Breast epithelium (tissue), 4 donors: ENCODE results near the gene VGLL4. TPM values are rescaled to one million over a fixed set of nuclear protein-coding genes. Genes with fewer than 3 reads are reported as not detected.

Experiments
- DNase-seq, 2 donors: peaks; one replicate each; pipeline ENCODE4 v3.0.0-alpha.2; 2019; ENCODE audit warnings: low spot score in 2 of 2
- H3K27ac ChIP-seq, 2 donors: fragments of 200-600 bp; sonication (generic) in 1 of 2; one replicate each; pipeline ENCODE4 v1.5.1; 2016 to 2019; ENCODE audit warnings: mild to moderate bottlenecking in 1 of 2
- H3K27me3 ChIP-seq, 2 donors: fragments of 200-600 bp; sonication (generic) in 1 of 2; one replicate each; pipeline versions ENCODE4 v1.5.1 to v1.6.0; 2017 to 2019; ENCODE audit warnings: control low read depth in 1 of 2, mild to moderate bottlenecking in 1 of 2
- H3K36me3 ChIP-seq: fragments of 200-600 bp; one replicate; pipeline ENCODE4 v1.5.1; 2019
- H3K4me1 ChIP-seq, 2 donors: fragments of 200-600 bp; sonication (generic); one replicate each; pipeline ENCODE4 v1.5.1; 2016 to 2019; ENCODE audit warnings: control low read depth in 1 of 2
- H3K4me3 ChIP-seq, 3 donors: fragments of 200-600 bp; sonication (generic); 1 replicate in 2 of 3; 2 replicates in 1 of 3; pipeline ENCODE4 v1.5.1; 2016 to 2019; ENCODE audit warnings: mild to moderate bottlenecking in 3 of 3, moderate library complexity in 2 of 3
- H3K9me3 ChIP-seq, 2 donors: fragments of 200-600 bp; sonication (generic) in 1 of 2; one replicate each; pipeline ENCODE4 v1.5.1; 2016 to 2019; ENCODE audit warnings: control low read depth in 1 of 2
- CTCF ChIP-seq, 3 donors: fragments of 450-650 bp; IDR thresholded peaks; one replicate each; pipeline ENCODE4 v1.5.1; 2016 to 2017; ENCODE audit warnings: antibody characterized with exemption in 3 of 3, mild to moderate bottlenecking in 3 of 3, moderate library complexity in 3 of 3
- POLR2A ChIP-seq: fragments of 450-650 bp; IDR thresholded peaks from one replicate; pipeline ENCODE4 v1.6.1; 2016; ENCODE audit warnings: antibody characterized with exemption, mild to moderate bottlenecking, moderate library complexity
- POLR2AphosphoS5 ChIP-seq, 3 donors: sonication (generic); formaldehyde crosslinking; IDR thresholded peaks; one replicate each; pipeline ENCODE4 v1.6.1; 2017; ENCODE audit warnings: antibody characterized with exemption in 3 of 3
- intact Hi-C: fragments of 100-400 bp; cut with DNase I; formaldehyde crosslinking; loops from one replicate; pipeline ENCODE4 v1.15.1; 2023; ENCODE audit warnings: low total_unique reads
- total RNA-seq, 3 donors: library from RNA; depleted of rRNA; stranded (reverse); fragments of >200 nt; gene quantifications; one replicate each; pipeline ENCODE4 v1.1.0, GENCODE V29; 2016

VGLL4 gene
- total RNA-seq, 3 donors from 2014 or later, result 48.0 to 90.0 (median 68.5) TPM

GRCh38 chr3:11635680-11636393 is 7.9 kb downstream of the VGLL4 start:
- Histone ChIP-seq H3K4me1 (peaks cover 20 to 23% of the 10 kb centered on the region in 2 donors), H3K27me3 (no peaks in the 10 kb centered on the region), H3K27ac (peak overlapping the region; percentile 92 to 98), H3K4me3 (no peak overlapping the region), H3K9me3 (no peaks in the 10 kb centered on the region), H3K36me3 (no peaks in the 10 kb centered on the region)
- no peak for TF ChIP-seq CTCF (IDR thresholded peaks at IDR 0.05)
- TF ChIP-seq POLR2AphosphoS5 (IDR thresholded peaks at IDR 0.05), result no peak
- no peak for TF ChIP-seq POLR2A
- intact Hi-C loops, result no loop called here
- DNase-seq, result no peak

DNA sequence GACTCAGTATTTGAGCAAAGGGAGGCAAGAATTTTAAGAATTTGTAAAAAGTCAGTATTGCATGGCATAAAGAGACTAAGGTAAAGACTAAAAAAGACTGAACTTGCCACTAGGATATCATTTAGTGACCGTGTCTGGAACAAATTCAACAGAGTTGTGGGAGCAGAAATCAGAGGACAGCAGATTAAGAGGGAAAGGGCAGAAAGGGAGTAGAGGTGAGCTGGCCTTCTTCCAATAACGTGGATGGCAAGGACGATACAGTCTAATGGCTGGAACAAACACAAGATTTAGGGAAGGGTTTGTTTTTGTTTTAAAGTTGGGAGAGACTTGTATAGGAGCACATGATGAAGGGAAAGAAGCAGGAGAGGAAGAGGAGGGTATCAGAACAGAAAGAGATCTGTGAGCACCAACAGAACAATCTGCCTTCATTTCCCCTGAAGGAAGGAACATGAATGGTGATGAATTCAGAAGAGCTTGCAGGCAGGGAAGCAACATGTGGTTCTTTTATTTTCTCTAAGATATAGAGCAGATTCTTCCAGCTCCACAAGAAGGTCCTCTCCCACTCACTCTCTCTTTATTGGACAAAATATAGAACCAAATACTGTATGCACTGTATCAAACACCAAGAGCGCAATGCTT is 8.6 kb downstream of the VGLL4 start:
- no peak for DNase-seq
- intact Hi-C loops, result no loop called here
- peaks cover 20 to 23% of the 10 kb centered on the region in 2 donors for H3K4me1 ChIP-seq

GRCh38 chr3:11634081-11634635 is 9.6 kb downstream of the VGLL4 start:
- Histone ChIP-seq H3K4me1 (peaks cover 19 to 20% of the 10 kb centered on the region in 2 donors), H3K4me3 (peak overlapping the region in 1 of 3 donors; percentile 7), H3K9me3 (no peaks in the 10 kb centered on the region), H3K27me3 (no peaks in the 10 kb centered on the region), H3K27ac (peak overlapping the region; percentile 92 to 98), H3K36me3 (no peaks in the 10 kb centered on the region)
- TF ChIP-seq POLR2A, result no peak
- no peak for DNase-seq
- intact Hi-C loops, result no loop called here

More for the DNA sequence above, 8.6 kb downstream of the VGLL4 start:
- Histone ChIP-seq H3K9me3 (no peaks in the 10 kb centered on the region), H3K4me3 (peak overlapping the region in 1 of 3 donors; percentile 19), H3K36me3 (no peaks in the 10 kb centered on the region), H3K27me3 (no peaks in the 10 kb centered on the region), H3K27ac (peak overlapping the region; percentile 92 to 98)
- TF ChIP-seq CTCF (IDR thresholded peaks at IDR 0.05), result no peak
- TF ChIP-seq POLR2AphosphoS5 (IDR thresholded peaks at IDR 0.05), result no peak
- no peak for TF ChIP-seq POLR2A

- Histone ChIP-seq H3K36me3 (no peaks in the 10 kb centered on the region), H3K4me3 (no peak overlapping the region), H3K9me3 (no peaks in the 10 kb centered on the region), H3K27me3 (no peaks in the 10 kb centered on the region), H3K27ac (peak overlapping the region; percentile 92 to 98), H3K4me1 (peaks cover 13 to 20% of the 10 kb centered on the region in 2 donors)
- TF ChIP-seq POLR2A (no peak), CTCF (IDR thresholded peaks at IDR 0.05) (no peak), POLR2AphosphoS5 (IDR thresholded peaks at IDR 0.05) (no peak)
- intact Hi-C loops, result no loop called here
- DNase-seq, result no peak
Observed at GRCh38 chr3:11632966-11633365, 10.7 kb downstream of the VGLL4 start.

GRCh38 chr3:11632564-11632963 is 11.2 kb downstream of the VGLL4 start:
- H3K27me3 ChIP-seq, result no peaks in the 10 kb centered on the region
- H3K27ac ChIP-seq, result peak overlapping the region; percentile 92 to 98
- no peak overlapping the region for H3K4me3 ChIP-seq
- peaks cover 13 to 20% of the 10 kb centered on the region in 2 donors for H3K4me1 ChIP-seq
- H3K9me3 ChIP-seq, result no peaks in the 10 kb centered on the region
- H3K36me3 ChIP-seq, result no peaks in the 10 kb centered on the region
- intact Hi-C loops, result no loop called here
- no peak for DNase-seq
- TF ChIP-seq POLR2AphosphoS5 (IDR thresholded peaks at IDR 0.05) (no peak), CTCF (IDR thresholded peaks at IDR 0.05) (no peak), POLR2A (no peak)
